ENCODE results near the gene ZFP92.
"Not testable (repeated sequence)": the region's sequence is repeated elsewhere in the genome, so short reads cannot be mapped to it uniquely, and the experiment has no call there.

The ZFP92 gene

GRCh38 chrX:153401133-153401764 lies 10.0 kb upstream of the ZFP92 start, which contains the start of gene PNMA6E:
PNMA6E (minus strand) TSS chrX:153401350; CDS start chrX:153398849, 2,501 bp downstream.
- H3K9ac ChIP-seq, result no peak within 1 kb of the TSS

GRCh38 chrX:153404333-153404732 lies 6.9 kb upstream of the ZFP92 start:
- H3K4me1 ChIP-seq; H3K9me3 ChIP-seq (ENCODE audit: control insufficient read depth, low read length); H3K27ac ChIP-seq; H3K9ac ChIP-seq; H3K36me3 ChIP-seq (ENCODE audit: control insufficient read depth, insufficient read depth, low read length); H3K4me3 ChIP-seq (ENCODE audit: low read depth, low read length); H2AFZ ChIP-seq; H3K4me2 ChIP-seq (ENCODE audit: low read length); H3K27me3 ChIP-seq (ENCODE audit: control insufficient read depth, insufficient read depth, low read length); H3K79me2 ChIP-seq: not testable (repeated sequence)

More at GRCh38 chrX:153401133-153401764, 10.0 kb upstream of the ZFP92 start, which contains the start of gene PNMA6E:
- TF ChIP-seq CTCF (IDR thresholded peaks at IDR 0.05), result no peak
- H3K79me2 ChIP-seq, result no peaks in the 10 kb centered on the region
- H3K27me3 ChIP-seq (ENCODE audit: control insufficient read depth, insufficient read depth, low read length), result no peaks in the 10 kb centered on the region
- no peak within 1 kb of the TSS for H3K4me3 ChIP-seq (ENCODE audit: low read depth, low read length)
- H3K27ac ChIP-seq, result no peak within 1 kb of the TSS
- H2AFZ ChIP-seq, result no peak within 1 kb of the TSS
- H3K4me1 ChIP-seq, result no peaks in the 10 kb centered on the region
- no peaks in the 10 kb centered on the region for H3K36me3 ChIP-seq (ENCODE audit: control insufficient read depth, insufficient read depth, low read length)
- H3K4me2 ChIP-seq (ENCODE audit: low read length), result no peak within 1 kb of the TSS
- H3K9me3 ChIP-seq (ENCODE audit: control insufficient read depth, low read length), result no peaks in the 10 kb centered on the region

GRCh38 chrX:153405426-153405825 lies 5.8 kb upstream of the ZFP92 start:
- Histone ChIP-seq H3K9me3 (ENCODE audit: control insufficient read depth, low read length) (no peaks in the 10 kb centered on the region), H3K79me2 (no peaks in the 10 kb centered on the region)
- TF ChIP-seq CTCF (IDR thresholded peaks at IDR 0.05), result no peak

GRCh38 chrX:153406011-153406410 lies 5.3 kb upstream of the ZFP92 start:
- no peaks in the 10 kb centered on the region for H3K36me3 ChIP-seq (ENCODE audit: control insufficient read depth, insufficient read depth, low read length)
- no peaks in the 10 kb centered on the region for H3K9me3 ChIP-seq (ENCODE audit: control insufficient read depth, low read length)
- TF ChIP-seq CTCF (IDR thresholded peaks at IDR 0.05), result no peak
- no peaks in the 10 kb centered on the region for H3K4me1 ChIP-seq
- no peaks in the 10 kb centered on the region for H3K79me2 ChIP-seq
- H3K4me2 ChIP-seq (ENCODE audit: low read length), result no peak overlapping the region
- no peaks in the 10 kb centered on the region for H3K27me3 ChIP-seq (ENCODE audit: control insufficient read depth, insufficient read depth, low read length)
- no peak overlapping the region for H2AFZ ChIP-seq
- H3K27ac ChIP-seq, result no peak overlapping the region
- no peak overlapping the region for H3K4me3 ChIP-seq (ENCODE audit: low read depth, low read length)
- H3K9ac ChIP-seq, result no peak overlapping the region

More at GRCh38 chrX:153405426-153405825, 5.8 kb upstream of the ZFP92 start:
- Histone ChIP-seq H3K4me2 (ENCODE audit: low read length) (no peak overlapping the region), H2AFZ (no peak overlapping the region), H3K4me1 (no peaks in the 10 kb centered on the region), H3K27ac (no peak overlapping the region), H3K27me3 (ENCODE audit: control insufficient read depth, insufficient read depth, low read length) (no peaks in the 10 kb centered on the region), H3K9ac (no peak overlapping the region), H3K4me3 (ENCODE audit: low read depth, low read length) (no peak overlapping the region), H3K36me3 (ENCODE audit: control insufficient read depth, insufficient read depth, low read length) (no peaks in the 10 kb centered on the region)

GRCh38 chrX:153406903-153407302 lies 4.4 kb upstream of the ZFP92 start:
- H3K4me1 ChIP-seq, result no peaks in the 10 kb centered on the region

More at GRCh38 chrX:153406903-153407302, 4.4 kb upstream of the ZFP92 start:
- H3K36me3 ChIP-seq (ENCODE audit: control insufficient read depth, insufficient read depth, low read length), result no peaks in the 10 kb centered on the region
- no peaks in the 10 kb centered on the region for H3K9me3 ChIP-seq (ENCODE audit: control insufficient read depth, low read length)
- H3K27ac ChIP-seq, result no peak overlapping the region
- H3K4me2 ChIP-seq (ENCODE audit: low read length), result no peak overlapping the region
- no peak overlapping the region for H3K4me3 ChIP-seq (ENCODE audit: low read depth, low read length)
- no peak for TF ChIP-seq CTCF (IDR thresholded peaks at IDR 0.05)
- no peaks in the 10 kb centered on the region for H3K79me2 ChIP-seq
- H3K27me3 ChIP-seq (ENCODE audit: control insufficient read depth, insufficient read depth, low read length), result no peaks in the 10 kb centered on the region
- no peak overlapping the region for H2AFZ ChIP-seq
- no peak overlapping the region for H3K9ac ChIP-seq
